CMK (cell line): ENCODE measurements around the gene ZBTB32.
"Not testable (repeated sequence)": the region's sequence is repeated elsewhere in the genome, so short reads cannot be mapped to it uniquely, and the experiment has no call there.

Source experiments
- DNase-seq: peaks from one replicate; pipeline ENCODE4 v3.0.0-alpha.2; 2010; ENCODE audit warnings: low read depth

ZBTB32 gene, protein sequence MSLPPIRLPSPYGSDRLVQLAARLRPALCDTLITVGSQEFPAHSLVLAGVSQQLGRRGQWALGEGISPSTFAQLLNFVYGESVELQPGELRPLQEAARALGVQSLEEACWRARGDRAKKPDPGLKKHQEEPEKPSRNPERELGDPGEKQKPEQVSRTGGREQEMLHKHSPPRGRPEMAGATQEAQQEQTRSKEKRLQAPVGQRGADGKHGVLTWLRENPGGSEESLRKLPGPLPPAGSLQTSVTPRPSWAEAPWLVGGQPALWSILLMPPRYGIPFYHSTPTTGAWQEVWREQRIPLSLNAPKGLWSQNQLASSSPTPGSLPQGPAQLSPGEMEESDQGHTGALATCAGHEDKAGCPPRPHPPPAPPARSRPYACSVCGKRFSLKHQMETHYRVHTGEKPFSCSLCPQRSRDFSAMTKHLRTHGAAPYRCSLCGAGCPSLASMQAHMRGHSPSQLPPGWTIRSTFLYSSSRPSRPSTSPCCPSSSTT

GRCh38 chr19:35704218-35704617 lies at the start of gene ZBTB32:
Gene ZBTB32, plus strand, starts transcription at chr19:35704558. Its CDS starts 10,069 bp downstream, at chr19:35714627.
- DNase-seq = no peak

DNA sequence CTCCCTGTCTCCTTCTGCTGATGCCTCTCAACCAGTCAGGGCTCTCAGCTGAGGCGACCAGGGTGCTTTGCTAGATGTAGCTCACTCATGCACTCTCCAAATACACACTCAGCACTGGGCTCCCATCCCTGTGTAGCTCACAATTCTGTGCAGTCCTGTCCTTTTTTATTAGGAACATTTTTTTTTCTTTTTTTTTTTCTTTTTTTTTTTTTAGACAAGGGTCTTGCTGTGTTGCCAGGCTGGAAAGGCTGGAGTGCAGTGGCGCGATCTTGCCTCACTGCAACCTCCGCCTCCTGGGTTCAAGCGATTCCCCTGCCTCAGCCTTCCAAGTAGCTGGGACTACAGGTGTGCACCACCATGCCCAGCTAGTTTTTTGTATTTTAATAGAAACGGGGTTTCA lies 49.5 kb upstream of the ZBTB32 start:
- DNase-seq = not testable (repeated sequence)

GRCh38 chr19:35655600-35655999 lies 48.8 kb upstream of the ZBTB32 start:
- no peak for DNase-seq

DNA sequence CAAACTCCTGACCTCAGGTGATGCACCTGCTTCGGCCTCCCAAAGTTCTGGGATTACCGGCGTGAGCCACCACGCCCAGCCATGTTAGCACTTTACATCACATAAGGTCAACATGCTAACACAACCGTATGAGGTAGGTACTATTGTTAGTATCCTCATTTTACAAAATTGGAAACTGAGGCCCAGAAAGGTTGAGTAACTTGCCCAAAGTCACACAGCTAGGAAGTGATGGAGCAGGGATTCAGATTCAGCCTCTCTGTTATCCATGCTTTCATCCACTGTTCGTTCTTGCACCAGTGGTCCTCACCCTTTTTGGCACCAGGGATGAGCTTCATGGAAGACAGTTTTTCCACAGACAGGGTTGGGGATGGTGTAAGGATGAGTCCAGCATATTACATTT lies 47.7 kb upstream of the ZBTB32 start:
- no peak for DNase-seq

GRCh38 chr19:35657904-35658700 lies 46.3 kb upstream of the ZBTB32 start:
- no peak for DNase-seq

- no peak for DNase-seq
These were observed 42.4 kb upstream of the ZBTB32 start for GRCh38 chr19:35661995-35662340.

GRCh38 chr19:35663981-35664380 lies 40.4 kb upstream of the ZBTB32 start:
- no peak for DNase-seq

- DNase-seq = no peak
These were observed 39.2 kb upstream of the ZBTB32 start for GRCh38 chr19:35665157-35665556.

- no peak for DNase-seq
These were observed 38.8 kb upstream of the ZBTB32 start for GRCh38 chr19:35665604-35666003.

- DNase-seq = no peak
These were observed 38.0 kb upstream of the ZBTB32 start, which contains the start of gene UPK1A for GRCh38 chr19:35666251-35666913. Gene UPK1A, plus strand, starts transcription at chr19:35666517. Its CDS starts 296 bp downstream, at chr19:35666813.

DNA sequence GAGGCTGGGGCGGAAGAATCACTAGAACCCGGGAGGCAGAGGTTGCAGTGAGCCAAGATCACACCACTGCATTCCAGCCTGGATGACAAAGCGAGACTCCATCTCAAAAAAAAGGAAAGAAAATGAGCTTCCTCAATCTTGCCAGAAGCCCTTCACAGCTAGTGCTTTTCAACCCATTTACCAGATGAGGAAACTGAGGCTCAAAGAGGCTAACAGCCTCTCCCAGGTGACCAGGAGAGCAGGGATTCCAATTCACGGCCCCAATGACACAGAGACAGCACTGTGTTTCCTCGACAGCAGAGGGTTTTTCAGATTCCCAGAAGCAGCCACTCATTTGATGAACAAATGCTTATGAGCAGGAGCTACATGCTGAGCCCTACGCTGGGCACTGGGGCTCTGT lies 34.8 kb upstream of the ZBTB32 start:
- no peak for DNase-seq

GRCh38 chr19:35669974-35670373 lies 34.4 kb upstream of the ZBTB32 start:
- DNase-seq = no peak

- no peak for DNase-seq
These were observed 33.7 kb upstream of the ZBTB32 start for GRCh38 chr19:35670686-35671085.

DNA sequence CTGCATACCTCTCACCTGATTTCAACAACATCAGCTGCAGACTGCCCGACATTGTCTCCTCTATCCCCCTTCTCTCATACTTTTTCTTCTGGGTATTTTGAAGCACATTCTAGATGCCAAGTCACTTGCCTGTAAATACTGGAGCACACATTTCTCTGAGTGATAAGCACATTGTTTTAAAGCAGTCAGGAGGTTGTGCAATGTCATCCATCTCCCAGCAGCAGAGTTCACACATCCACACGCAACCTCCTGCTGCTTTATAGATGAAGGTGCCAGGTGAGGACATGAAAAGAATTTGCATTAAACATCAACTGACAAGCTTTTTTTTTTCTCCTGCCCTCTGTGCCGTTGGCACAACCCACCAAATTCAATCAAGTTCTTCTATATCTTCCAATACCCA lies 32.5 kb upstream of the ZBTB32 start:
- no peak for DNase-seq

DNA sequence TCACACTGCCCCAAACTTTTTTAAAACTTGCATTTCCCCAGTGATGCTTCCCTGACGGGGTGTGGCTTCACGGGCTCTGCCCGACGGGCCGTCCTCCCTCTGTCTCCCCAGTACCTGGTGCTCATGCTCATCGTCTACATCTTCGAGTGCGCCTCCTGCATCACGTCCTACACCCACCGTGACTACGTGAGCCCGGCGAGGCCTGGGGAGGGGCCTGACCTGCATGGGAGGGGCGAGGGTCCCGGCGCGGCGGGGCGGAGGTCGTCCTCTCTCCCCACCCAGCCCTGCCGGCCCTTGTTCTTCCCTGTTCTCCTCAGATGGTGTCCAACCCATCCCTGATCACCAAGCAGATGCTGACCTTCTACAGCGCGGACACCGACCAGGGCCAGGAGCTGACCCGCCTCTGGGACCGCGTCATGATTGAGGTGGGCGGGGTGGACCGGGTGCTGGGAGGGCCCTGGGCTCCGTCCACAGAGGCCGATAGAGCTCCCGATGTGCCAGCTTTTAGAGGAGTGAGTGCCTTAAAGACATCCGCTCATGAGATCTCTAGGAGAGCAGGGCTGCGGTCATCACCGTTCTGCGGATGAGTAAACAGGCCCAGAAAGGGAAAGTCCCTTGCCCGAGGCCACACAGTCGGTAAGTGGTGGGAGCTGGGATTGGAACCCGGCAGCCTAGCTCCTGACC lies 31.1 kb upstream of the ZBTB32 start:
- no peak for DNase-seq

- DNase-seq = no peak
These were observed 28.7 kb upstream of the ZBTB32 start for GRCh38 chr19:35675589-35676140.

DNA sequence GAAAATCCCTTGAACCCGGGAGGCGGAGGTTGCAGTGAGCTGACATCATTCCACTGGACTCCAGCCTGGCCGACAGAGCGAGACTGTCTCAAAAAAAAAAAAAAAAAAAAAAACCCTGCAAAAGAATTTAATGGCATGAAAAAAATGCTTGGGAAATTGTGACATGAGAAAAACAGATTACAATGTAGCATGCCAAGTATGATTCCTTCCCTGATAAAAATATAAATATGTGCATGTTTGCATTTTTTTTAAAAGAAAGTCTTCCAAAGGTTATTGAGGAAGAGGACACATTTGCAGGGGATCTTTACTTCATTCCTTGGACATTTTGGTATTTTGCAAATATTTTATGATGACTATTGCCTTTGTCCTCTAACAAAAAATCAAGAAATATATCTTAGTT lies 14.5 kb upstream of the ZBTB32 start:
- DNase-seq = no peak

DNA sequence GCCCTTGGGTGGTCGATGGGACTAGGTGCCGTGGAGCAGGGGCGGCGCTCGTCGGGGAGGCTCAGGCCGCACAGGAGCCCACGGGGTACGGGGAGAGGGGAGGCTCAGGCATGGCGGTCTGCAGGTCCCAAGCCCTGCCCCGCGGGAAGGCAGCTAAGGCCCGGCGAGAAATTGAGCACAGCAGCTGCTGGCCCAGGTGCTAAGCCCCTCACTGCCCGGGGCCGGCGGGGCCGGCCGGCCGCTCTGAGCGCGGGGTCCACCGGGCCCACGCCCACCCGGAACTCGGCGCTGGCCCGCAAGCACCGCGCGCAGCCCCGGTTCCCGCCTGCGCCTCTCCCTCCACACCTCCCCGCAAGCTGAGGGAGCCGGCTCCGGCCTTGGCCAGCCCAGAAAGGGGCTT lies 13.3 kb upstream of the ZBTB32 start:
- DNase-seq = not testable (repeated sequence)

- DNase-seq = no peak
These were observed 12.3 kb upstream of the ZBTB32 start for GRCh38 chr19:35692010-35692409.

- no peak for DNase-seq
These were observed 10.9 kb upstream of the ZBTB32 start for GRCh38 chr19:35693422-35693821.

DNA sequence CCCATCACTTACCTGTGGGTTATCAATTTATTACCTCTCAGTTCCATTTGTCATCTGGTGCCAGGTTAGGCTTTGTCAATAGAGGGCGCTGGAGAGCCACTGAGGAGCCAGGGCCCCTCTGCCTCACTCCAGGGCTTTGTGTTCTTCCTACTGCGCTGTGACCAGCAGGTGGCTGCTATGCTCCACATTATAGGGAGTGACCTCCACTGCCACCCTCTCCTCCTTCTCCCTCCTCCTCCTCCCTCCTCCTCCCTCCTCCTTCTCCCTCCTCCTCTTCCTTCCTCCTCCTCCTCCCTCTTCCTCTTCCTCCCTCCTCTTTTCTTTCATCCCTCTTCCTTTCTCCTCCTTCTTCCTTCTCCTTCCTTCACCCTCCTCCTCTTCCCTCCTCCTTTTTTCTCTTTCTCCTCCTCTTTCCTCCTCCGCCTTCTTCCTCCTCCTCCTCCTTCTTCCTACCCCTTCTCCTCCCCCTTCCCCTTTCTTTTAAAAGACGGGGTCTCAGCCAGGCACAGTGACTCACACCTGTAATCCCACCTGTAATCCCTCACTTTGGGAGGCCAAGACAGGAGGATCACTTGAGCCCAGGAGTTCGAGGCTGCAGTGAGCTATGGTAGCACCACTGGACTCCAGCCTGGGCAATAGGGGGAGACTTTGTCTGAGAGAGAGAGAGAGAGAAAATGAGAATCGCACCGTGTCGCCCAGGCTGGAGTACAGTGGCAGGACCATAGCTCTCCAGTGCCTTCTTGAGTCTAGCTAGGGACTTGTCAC lies 10.3 kb upstream of the ZBTB32 start:
- peak; percentile 81 for DNase-seq
